HFFc6 (cell line): ENCODE results near the gene OR3A1. TPM values are rescaled to one million over a fixed set of nuclear protein-coding genes. Genes with fewer than 3 reads are reported as not detected.
"Not testable (repeated sequence)": the region's sequence is repeated elsewhere in the genome, so short reads cannot be mapped to it uniquely, and the experiment has no call there.

ENCODE experiments used
- DNase-seq: peaks from one replicate; pipeline ENCODE4 v3.0.0-alpha.2; 2018
- H3K27ac Mint-ChIP-seq: 2 replicates; pipeline ENCODE4 v1.8.0; 2020; ENCODE audit warnings: mild to moderate bottlenecking, mixed read lengths
- H3K27me3 Mint-ChIP-seq: 2 replicates; pipeline ENCODE4 v1.8.0; 2021; ENCODE audit warnings: mild to moderate bottlenecking, moderate library complexity, mixed read lengths; ENCODE audit not compliant: insufficient read depth
- H3K36me3 Mint-ChIP-seq: 2 replicates; pipeline ENCODE4 v1.8.0; 2021; ENCODE audit warnings: low read depth, mixed read lengths
- H3K4me1 Mint-ChIP-seq: 2 replicates; pipeline ENCODE4 v1.8.0; 2020; ENCODE audit warnings: low read depth, mixed read lengths
- H3K4me3 Mint-ChIP-seq: 2 replicates; pipeline ENCODE4 v1.8.0; 2020; ENCODE audit warnings: mild to moderate bottlenecking, moderate library complexity, mixed read lengths
- H3K9me3 Mint-ChIP-seq: 2 replicates; pipeline ENCODE4 v1.8.0; 2020; ENCODE audit warnings: mild to moderate bottlenecking, mixed read lengths
- total RNA-seq, 6 experiments: library from RNA; stranded (reverse); fragmentation: NEBNext Ultra II Directional; extraction: Animal tissue kit (Norgen Biotek cat#: 25700); gene quantifications; 2 replicates in 1 of 6; 3 replicates in 5 of 6; pipeline ENCODE4 v1.2.3, GENCODE V29; 2021
- TF ChIP-seq, protein P1 (sequence below): fragments of 200-600 bp; sonication (generic); IDR thresholded peaks from 2 replicates; pipeline ENCODE4 v1.5.0; 2021; ENCODE audit warnings: antibody characterized with exemption, mild to moderate bottlenecking

OR3A1 gene
- total RNA-seq, 6 experiments from 2014 or later, result not detected

DNA sequence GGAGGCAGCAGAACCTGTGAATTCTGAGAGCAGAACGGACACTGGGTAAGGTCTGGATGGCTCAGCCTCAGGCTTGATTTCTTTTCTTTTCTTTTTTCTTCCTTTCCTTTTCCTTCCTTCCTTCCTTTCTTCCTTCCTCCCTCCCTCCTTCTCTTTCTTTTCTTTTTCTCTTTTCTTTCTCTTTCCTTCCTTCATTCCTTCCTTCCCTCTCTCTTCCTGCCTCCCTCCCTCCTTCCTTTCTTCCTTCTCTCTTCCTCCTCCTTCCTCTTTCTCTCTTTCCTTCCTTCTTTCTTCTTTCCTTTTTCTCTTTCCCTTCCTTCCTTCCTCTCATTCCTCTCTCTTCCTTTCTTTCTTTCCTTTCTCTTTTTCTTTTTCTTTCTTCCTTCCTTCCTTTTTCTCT, 38.0 kb downstream of the OR3A1 start:
- Mint-ChIP-seq H3K9me3 (peaks cover 18% of the 10 kb centered on the region; the same call in 1 of the 2 replicates), H3K36me3 (no peaks in the 10 kb centered on the region), H3K27ac (no peak overlapping the region), H3K27me3 (peaks cover 7% of the 10 kb centered on the region), H3K4me1 (no peaks in the 10 kb centered on the region), H3K4me3 (no peak overlapping the region)
- DNase-seq, result no peak
- TF ChIP-seq, protein P1, sequence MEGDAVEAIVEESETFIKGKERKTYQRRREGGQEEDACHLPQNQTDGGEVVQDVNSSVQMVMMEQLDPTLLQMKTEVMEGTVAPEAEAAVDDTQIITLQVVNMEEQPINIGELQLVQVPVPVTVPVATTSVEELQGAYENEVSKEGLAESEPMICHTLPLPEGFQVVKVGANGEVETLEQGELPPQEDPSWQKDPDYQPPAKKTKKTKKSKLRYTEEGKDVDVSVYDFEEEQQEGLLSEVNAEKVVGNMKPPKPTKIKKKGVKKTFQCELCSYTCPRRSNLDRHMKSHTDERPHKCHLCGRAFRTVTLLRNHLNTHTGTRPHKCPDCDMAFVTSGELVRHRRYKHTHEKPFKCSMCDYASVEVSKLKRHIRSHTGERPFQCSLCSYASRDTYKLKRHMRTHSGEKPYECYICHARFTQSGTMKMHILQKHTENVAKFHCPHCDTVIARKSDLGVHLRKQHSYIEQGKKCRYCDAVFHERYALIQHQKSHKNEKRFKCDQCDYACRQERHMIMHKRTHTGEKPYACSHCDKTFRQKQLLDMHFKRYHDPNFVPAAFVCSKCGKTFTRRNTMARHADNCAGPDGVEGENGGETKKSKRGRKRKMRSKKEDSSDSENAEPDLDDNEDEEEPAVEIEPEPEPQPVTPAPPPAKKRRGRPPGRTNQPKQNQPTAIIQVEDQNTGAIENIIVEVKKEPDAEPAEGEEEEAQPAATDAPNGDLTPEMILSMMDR, result no peak

DNA sequence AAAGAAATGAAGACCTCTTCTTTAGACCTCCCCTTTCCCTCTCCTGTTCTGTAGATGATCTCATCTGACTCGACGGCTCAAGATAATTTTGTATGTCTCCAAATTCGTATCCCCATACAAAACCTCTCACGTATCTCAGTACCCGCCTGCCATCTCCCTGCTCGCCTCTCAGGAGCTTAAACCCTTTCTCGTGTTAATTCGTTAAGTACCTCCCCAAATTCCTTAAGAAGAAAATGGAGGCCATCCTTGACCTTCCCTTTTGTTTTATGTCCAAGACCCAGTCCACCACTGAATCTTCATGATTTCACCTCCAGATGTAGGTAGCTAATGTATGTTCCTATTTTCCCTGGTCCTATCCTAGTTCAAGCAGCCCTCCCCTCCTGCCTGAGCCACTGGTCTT, 41.6 kb downstream of the OR3A1 start:
- no peak overlapping the region for H3K27ac Mint-ChIP-seq
- TF ChIP-seq, protein P1, result no peak
- H3K4me3 Mint-ChIP-seq, result no peak overlapping the region
- peaks cover 4% of the 10 kb centered on the region for H3K27me3 Mint-ChIP-seq
- no peak for DNase-seq
- H3K36me3 Mint-ChIP-seq, result no peaks in the 10 kb centered on the region; the same call in 1 of the 2 replicates
- H3K9me3 Mint-ChIP-seq, result peaks cover 21% of the 10 kb centered on the region; the same call in 1 of the 2 replicates
- H3K4me1 Mint-ChIP-seq, result no peaks in the 10 kb centered on the region

GRCh38 chr17:3249013-3249412, 49.1 kb downstream of the OR3A1 start:
- H3K4me3 Mint-ChIP-seq, DNase-seq, H3K9me3 Mint-ChIP-seq, H3K27ac Mint-ChIP-seq, H3K36me3 Mint-ChIP-seq, H3K4me1 Mint-ChIP-seq, H3K27me3 Mint-ChIP-seq: not testable (repeated sequence)

DNA sequence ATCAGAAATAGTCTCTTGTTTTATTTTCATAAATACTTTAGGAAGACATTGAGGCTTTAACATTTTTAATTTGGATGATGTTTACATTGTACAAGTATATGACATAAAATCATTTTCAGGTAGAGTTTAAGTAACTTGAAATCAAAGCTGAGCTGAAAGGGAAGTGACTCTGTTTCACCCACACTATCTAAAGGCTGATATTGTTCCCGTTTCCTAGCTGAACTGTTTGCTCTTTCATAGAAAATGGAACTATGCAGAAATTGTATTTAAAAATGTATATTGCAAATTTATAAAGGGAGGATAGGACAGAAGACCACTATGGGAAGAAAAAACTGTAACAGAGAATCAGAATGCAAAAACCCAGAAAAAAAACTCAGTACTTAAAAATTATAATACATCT, 53.3 kb downstream of the OR3A1 start:
- H3K4me3 Mint-ChIP-seq, DNase-seq, H3K27ac Mint-ChIP-seq, H3K27me3 Mint-ChIP-seq, H3K36me3 Mint-ChIP-seq, H3K9me3 Mint-ChIP-seq, H3K4me1 Mint-ChIP-seq: not testable (repeated sequence)

DNA sequence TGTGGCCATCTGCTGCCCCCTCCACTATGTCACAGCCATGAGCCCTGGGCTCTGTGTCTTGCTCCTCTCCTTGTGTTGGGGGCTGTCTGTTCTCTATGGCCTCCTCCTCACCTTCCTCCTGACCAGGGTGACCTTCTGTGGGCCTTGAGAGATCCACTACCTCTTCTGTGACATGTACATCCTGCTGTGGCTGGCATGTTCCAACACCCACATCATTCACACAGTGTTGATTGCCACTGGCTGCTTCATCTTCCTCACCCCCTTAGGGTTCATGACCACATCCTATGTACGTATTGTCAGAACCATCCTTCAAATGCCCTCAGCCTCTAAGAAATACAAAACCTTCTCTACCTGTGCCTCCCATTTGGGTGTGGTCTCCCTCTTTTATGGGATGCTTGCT, 57.1 kb downstream of the OR3A1 start:
- H3K4me1 Mint-ChIP-seq, H3K27ac Mint-ChIP-seq, H3K36me3 Mint-ChIP-seq, H3K27me3 Mint-ChIP-seq, DNase-seq, H3K4me3 Mint-ChIP-seq, H3K9me3 Mint-ChIP-seq: not testable (repeated sequence)

Other genes starting within 250 kb of the OR3A1 start
- not detected for gene OR1D5, start 234.8 kb downstream of the OR3A1 start, total RNA-seq
- gene OR1D2, start 193.9 kb downstream of the OR3A1 start, total RNA-seq, result not detected
- gene OR1G1, start 170.8 kb downstream of the OR3A1 start, total RNA-seq, result not detected
- not detected for gene OR1A2, start 100.8 kb downstream of the OR3A1 start, total RNA-seq
- not detected for gene OR1A1, start 90.7 kb downstream of the OR3A1 start, total RNA-seq
- not detected for gene OR3A2, start 87.9 kb upstream of the OR3A1 start, total RNA-seq
- gene OR1E1, start 100.0 kb upstream of the OR3A1 start, total RNA-seq, result not detected
- not detected for gene OR3A3, start 113.0 kb upstream of the OR3A1 start, total RNA-seq
- gene OR1E2, start 135.5 kb upstream of the OR3A1 start, total RNA-seq, result not detected
- gene SPATA22, start 173.5 kb upstream of the OR3A1 start, total RNA-seq, result not detected
- not detected for gene ASPA, start 177.6 kb upstream of the OR3A1 start, total RNA-seq